Hematopoietic multipotent progenitor cell treated with erythropoietin and hydrocortisone succinate and interleukin-3 and kit ligand, for 4 days (in vitro differentiated cells): ENCODE results near the gene POM121L12.

Source experiments
- DNase-seq: peaks from one replicate; pipeline ENCODE4 v3.0.0-alpha.2; 2015

POM121L12 gene

GRCh38 chr7:53035499-53036412, at the start of gene POM121L12:
Gene POM121L12, plus strand, starts transcription at chr7:53035633. Its CDS starts 39 bp downstream, at chr7:53035672.
- no peak for DNase-seq

- DNase-seq, result no peak
These were observed 43.4 kb upstream of the POM121L12 start for GRCh38 chr7:52992001-52992400.

- DNase-seq, result no peak
These were observed 42.8 kb upstream of the POM121L12 start for GRCh38 chr7:52992479-52993162.

- DNase-seq, result no peak
These were observed 39.8 kb upstream of the POM121L12 start for GRCh38 chr7:52995676-52996075.

GRCh38 chr7:53001221-53001620, 34.2 kb upstream of the POM121L12 start:
- DNase-seq, result no peak

GRCh38 chr7:53002389-53002788, 33.0 kb upstream of the POM121L12 start:
- no peak for DNase-seq

- DNase-seq, result no peak
These were observed 31.6 kb upstream of the POM121L12 start for GRCh38 chr7:53003653-53004445.

GRCh38 chr7:53013925-53014324, 21.5 kb upstream of the POM121L12 start:
- DNase-seq, result no peak

GRCh38 chr7:53015463-53015862, 20.0 kb upstream of the POM121L12 start:
- no peak for DNase-seq

GRCh38 chr7:53022893-53023292, 12.5 kb upstream of the POM121L12 start:
- DNase-seq, result no peak

- no peak for DNase-seq
These were observed 13.2 kb downstream of the POM121L12 start for GRCh38 chr7:53048638-53049037.

GRCh38 chr7:53050433-53050832, 15.0 kb downstream of the POM121L12 start:
- DNase-seq, result no peak

GRCh38 chr7:53059591-53059990, 24.2 kb downstream of the POM121L12 start:
- DNase-seq, result no peak

- no peak for DNase-seq
These were observed 24.6 kb downstream of the POM121L12 start for GRCh38 chr7:53060066-53060465.

- DNase-seq, result no peak
These were observed 27.4 kb downstream of the POM121L12 start for GRCh38 chr7:53062796-53063195.

- DNase-seq, result no peak
These were observed 33.2 kb downstream of the POM121L12 start for GRCh38 chr7:53068673-53069072.

- no peak for DNase-seq
These were observed 35.5 kb downstream of the POM121L12 start for GRCh38 chr7:53070883-53071282.
